SK-N-SH (cell line): Measurements from ENCODE around the gene PCDHB13. TPM values are rescaled to one million over a fixed set of nuclear protein-coding genes. Genes with fewer than 3 reads are reported as not detected.
"Not testable (repeated sequence)": the region's sequence is repeated elsewhere in the genome, so short reads cannot be mapped to it uniquely, and the experiment has no call there.

Source experiments
- CTCF ChIA-PET: fragments of 300-600, 350-600 bp; formaldehyde crosslinking; extraction: SDS; loops from one replicate; lab custom pipeline; 2021; lab: Yijun Ruan, JAX
- POLR2A ChIA-PET: fragments of 350-600 bp; sonication (Branson Sonifier 250); formaldehyde crosslinking; extraction: SDS; loops from one replicate; lab custom pipeline; 2020; ENCODE audit warnings: antibody characterized with exemption, inconsistent platforms; lab: Yijun Ruan, JAX
- DNase-seq: peaks from one replicate; pipeline ENCODE4 v3.0.0; 2012
- H2AFZ ChIP-seq: fragments of 200-600 bp; sonication (generic); 2 replicates; pipeline ENCODE4 v1.8.1; 2016; ENCODE audit warnings: antibody characterized with exemption, mild to moderate bottlenecking, low read depth
- H3F3A ChIP-seq: fragments of 200-600 bp; sonication (generic); replicated peaks from 2 replicates; pipeline ENCODE3; 2016; ENCODE audit warnings: antibody characterized with exemption, mild to moderate bottlenecking; ENCODE audit not compliant: insufficient read depth
- H3K27ac ChIP-seq, 2 experiments: fragments of 200-500 bp in 1 of 2; fragments of 200-600 bp in 1 of 2; sonication (Bioruptor generic) in 1 of 2; sonication (generic), shearing (Covaris generic) in 1 of 2; 2 replicates each; pipeline versions ENCODE4 v1.5.1 to v1.6.1; 2014 to 2016; ENCODE audit warnings: low read depth in 2 of 2, inconsistent platforms in 1 of 2, low read length in 1 of 2, mild to moderate bottlenecking in 1 of 2, mixed read lengths in 1 of 2
- H3K27me3 ChIP-seq: fragments of 200-600 bp; sonication (generic), shearing (Covaris generic); 2 replicates; pipeline ENCODE4 v1.6.1; 2016; ENCODE audit warnings: mixed run types; ENCODE audit not compliant: insufficient read depth
- H3K36me3 ChIP-seq, 2 experiments: fragments of 200-500 bp in 1 of 2; fragments of 200-600 bp in 1 of 2; sonication (Bioruptor generic) in 1 of 2; sonication (generic) in 1 of 2; replicated peaks in 1 of 2; 2 replicates each; pipeline versions ENCODE3 to v1.5.1; 2014 to 2016; ENCODE audit warnings: low read length in 1 of 2, mild to moderate bottlenecking in 1 of 2; ENCODE audit not compliant: insufficient read depth in 2 of 2, control insufficient read depth in 1 of 2
- H3K4me1 ChIP-seq, 2 experiments: fragments of 200-500 bp in 1 of 2; fragments of 200-600 bp in 1 of 2; sonication (Bioruptor generic) in 1 of 2; sonication (generic), shearing (Covaris generic) in 1 of 2; 2 replicates each; pipeline versions ENCODE4 v1.5.1 to v1.6.1; 2014 to 2016; ENCODE audit warnings: low read depth in 1 of 2, low read length in 1 of 2, mixed run types in 1 of 2; ENCODE audit not compliant: insufficient read depth in 2 of 2, control insufficient read depth in 1 of 2
- H3K4me2 ChIP-seq: fragments of 200-600 bp; sonication (generic), shearing (Covaris generic); 2 replicates; pipeline ENCODE4 v1.6.1; 2017; ENCODE audit warnings: mixed run types
- H3K4me3 ChIP-seq, 2 experiments: fragments of 200-500 bp in 1 of 2; fragments of 200-600 bp in 1 of 2; sonication (Bioruptor generic) in 1 of 2; sonication (generic), shearing (Covaris generic) in 1 of 2; 2 replicates each; pipeline versions ENCODE4 v1.5.1 to v1.8.1; 2014 to 2016; ENCODE audit warnings: low read depth in 2 of 2, inconsistent platforms in 1 of 2, low read length in 1 of 2, mild to moderate bottlenecking in 1 of 2, mixed read lengths in 1 of 2, moderate library complexity in 1 of 2
- H3K79me2 ChIP-seq: fragments of 200-600 bp; sonication (generic); 2 replicates; pipeline ENCODE4 v1.8.1; 2017; ENCODE audit warnings: mild to moderate bottlenecking; ENCODE audit not compliant: insufficient read depth
- H3K9ac ChIP-seq: fragments of 200-600 bp; sonication (generic); 2 replicates; pipeline ENCODE4 v1.6.1; 2017; ENCODE audit warnings: mixed run types
- H3K9me2 ChIP-seq: fragments of 200-600 bp; sonication (generic); 2 replicates; pipeline ENCODE4 v1.6.1; 2017; ENCODE audit warnings: mixed run types
- H3K9me3 ChIP-seq: fragments of 200-600 bp; sonication (generic); 2 replicates; pipeline ENCODE4 v1.6.1; 2017; ENCODE audit warnings: mixed run types, mild to moderate bottlenecking, moderate library complexity
- H4K20me1 ChIP-seq: fragments of 200-600 bp; sonication (generic); 2 replicates; pipeline ENCODE4 v1.6.1; 2017; ENCODE audit warnings: mild to moderate bottlenecking, mixed run types; ENCODE audit not compliant: insufficient read depth
- EP300 ChIP-seq, 2 experiments: IDR thresholded peaks; 2 replicates each; pipeline versions ENCODE4 v1.4.0 to v1.6.1; 2012; ENCODE audit warnings: borderline replicate concordance in 1 of 2, low read depth in 1 of 2, low read length in 1 of 2
- GABPA ChIP-seq: IDR thresholded peaks from 2 replicates; pipeline ENCODE4 v1.4.0; 2012; ENCODE audit warnings: low read depth, mild to moderate bottlenecking
- GATA2 ChIP-seq: sonication (generic); formaldehyde crosslinking; IDR thresholded peaks from 2 replicates; pipeline ENCODE4 v1.5.0; 2020; ENCODE audit warnings: mild to moderate bottlenecking, missing genetic modification reagents
- POLR2AphosphoS5 ChIP-seq: IDR thresholded peaks from 2 replicates; pipeline ENCODE4 v1.6.1; 2012; ENCODE audit warnings: low read depth, low read length
- RAD21 ChIP-seq: IDR thresholded peaks from 2 replicates; pipeline ENCODE4 v1.6.1; 2012; ENCODE audit warnings: mild to moderate bottlenecking, low read length
- RCOR1 ChIP-seq: fragments of 150-350 bp; IDR thresholded peaks from 2 replicates; pipeline ENCODE4 v1.6.1; 2017; ENCODE audit warnings: antibody characterized with exemption, low read length
- RXRA ChIP-seq: IDR thresholded peaks from 2 replicates; pipeline ENCODE4 v1.4.0; 2012; ENCODE audit warnings: low read depth, mild to moderate bottlenecking, borderline replicate concordance
- SMC3 ChIP-seq: IDR thresholded peaks from 2 replicates; pipeline ENCODE4 v1.6.1; 2012; ENCODE audit warnings: low read depth, low read length, improper control_type of control experiment
- TCF12 ChIP-seq: IDR thresholded peaks from 2 replicates; pipeline ENCODE4 v1.4.0; 2012
- YY1 ChIP-seq: IDR thresholded peaks from 2 replicates; pipeline ENCODE4 v1.4.0; 2012; ENCODE audit warnings: low read depth, mild to moderate bottlenecking
- WGBS: methylation state at CpG from one replicate; pipeline ENCODE4 v1.1.6; 2017; ENCODE audit warnings: low lambda C conversion rate; 5-methylcytosine and 5-hydroxymethylcytosine counted together
- polyA plus RNA-seq, 3 experiments: library from polyadenylated mRNA; depleted of rRNA; stranded (reverse); fragments of >200 nt; gene quantifications; 2 replicates each; pipeline ENCODE4 v1.2.3, GENCODE V29; 2012
- TF ChIP-seq, protein P1 (sequence below): fragments of 200-600 bp; sonication (generic); IDR thresholded peaks from 2 replicates; pipeline ENCODE4 v1.6.1; 2017; ENCODE audit warnings: antibody characterized with exemption, mild to moderate bottlenecking, moderate library complexity
- TF ChIP-seq, protein P2 (sequence below): IDR thresholded peaks from 2 replicates; pipeline ENCODE4; 2012
- TF ChIP-seq, protein P3 (sequence below): IDR thresholded peaks from 2 replicates; pipeline ENCODE4 v1.4.0; 2012; ENCODE audit warnings: low read depth, borderline replicate concordance
- TF ChIP-seq, protein P4 (sequence below): IDR thresholded peaks from 2 replicates; pipeline ENCODE4 v1.6.1; 2012; ENCODE audit warnings: mild to moderate bottlenecking, low read depth, low read length, moderate library complexity

Gene PCDHB13
- polyA plus RNA-seq, 1 of the 3 experiments (the other 2 are of a cell fraction) = 0.85 TPM

DNA sequence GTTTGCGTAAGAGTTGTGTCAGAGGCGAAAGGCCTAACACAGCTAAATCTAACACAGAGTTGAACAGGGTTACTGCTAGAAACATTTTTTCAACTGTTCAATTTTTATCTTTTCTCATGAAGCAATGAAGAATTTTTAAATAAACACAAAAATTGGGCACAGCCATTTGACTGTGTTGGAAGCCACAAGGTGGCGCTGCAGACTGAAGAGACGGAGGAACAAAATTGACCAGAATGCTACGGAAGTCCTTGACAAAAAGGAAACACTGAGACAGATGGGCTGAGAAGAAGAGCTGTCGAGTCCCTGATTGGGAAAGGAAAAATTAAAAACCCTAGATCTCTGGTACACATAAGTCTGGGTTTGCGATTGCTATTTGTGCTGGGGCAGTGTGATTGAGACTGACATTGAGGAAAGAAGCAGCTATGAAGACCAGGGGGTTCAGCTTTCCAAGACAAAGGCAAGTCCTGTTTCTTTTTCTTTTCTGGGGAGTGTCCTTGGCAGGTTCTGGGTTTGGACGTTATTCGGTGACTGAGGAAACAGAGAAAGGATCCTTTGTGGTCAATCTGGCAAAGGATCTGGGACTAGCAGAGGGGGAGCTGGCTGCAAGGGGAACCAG lies 26.7 kb upstream of the PCDHB13 start, which contains the start of gene PCDHB9 (continued):
- TF ChIP-seq, protein P1, sequence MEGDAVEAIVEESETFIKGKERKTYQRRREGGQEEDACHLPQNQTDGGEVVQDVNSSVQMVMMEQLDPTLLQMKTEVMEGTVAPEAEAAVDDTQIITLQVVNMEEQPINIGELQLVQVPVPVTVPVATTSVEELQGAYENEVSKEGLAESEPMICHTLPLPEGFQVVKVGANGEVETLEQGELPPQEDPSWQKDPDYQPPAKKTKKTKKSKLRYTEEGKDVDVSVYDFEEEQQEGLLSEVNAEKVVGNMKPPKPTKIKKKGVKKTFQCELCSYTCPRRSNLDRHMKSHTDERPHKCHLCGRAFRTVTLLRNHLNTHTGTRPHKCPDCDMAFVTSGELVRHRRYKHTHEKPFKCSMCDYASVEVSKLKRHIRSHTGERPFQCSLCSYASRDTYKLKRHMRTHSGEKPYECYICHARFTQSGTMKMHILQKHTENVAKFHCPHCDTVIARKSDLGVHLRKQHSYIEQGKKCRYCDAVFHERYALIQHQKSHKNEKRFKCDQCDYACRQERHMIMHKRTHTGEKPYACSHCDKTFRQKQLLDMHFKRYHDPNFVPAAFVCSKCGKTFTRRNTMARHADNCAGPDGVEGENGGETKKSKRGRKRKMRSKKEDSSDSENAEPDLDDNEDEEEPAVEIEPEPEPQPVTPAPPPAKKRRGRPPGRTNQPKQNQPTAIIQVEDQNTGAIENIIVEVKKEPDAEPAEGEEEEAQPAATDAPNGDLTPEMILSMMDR = peak; percentile 71
- TF ChIP-seq GATA2 (CRISPR knock-in tag) = no peak
- no peak for TF ChIP-seq RCOR1
- TF ChIP-seq GABPA = no peak
- TF ChIP-seq, protein P2, sequence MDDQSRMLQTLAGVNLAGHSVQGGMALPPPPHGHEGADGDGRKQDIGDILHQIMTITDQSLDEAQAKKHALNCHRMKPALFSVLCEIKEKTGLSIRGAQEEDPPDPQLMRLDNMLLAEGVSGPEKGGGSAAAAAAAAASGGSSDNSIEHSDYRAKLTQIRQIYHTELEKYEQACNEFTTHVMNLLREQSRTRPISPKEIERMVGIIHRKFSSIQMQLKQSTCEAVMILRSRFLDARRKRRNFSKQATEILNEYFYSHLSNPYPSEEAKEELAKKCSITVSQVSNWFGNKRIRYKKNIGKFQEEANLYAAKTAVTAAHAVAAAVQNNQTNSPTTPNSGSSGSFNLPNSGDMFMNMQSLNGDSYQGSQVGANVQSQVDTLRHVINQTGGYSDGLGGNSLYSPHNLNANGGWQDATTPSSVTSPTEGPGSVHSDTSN = no peak
- TF ChIP-seq, protein P3, sequence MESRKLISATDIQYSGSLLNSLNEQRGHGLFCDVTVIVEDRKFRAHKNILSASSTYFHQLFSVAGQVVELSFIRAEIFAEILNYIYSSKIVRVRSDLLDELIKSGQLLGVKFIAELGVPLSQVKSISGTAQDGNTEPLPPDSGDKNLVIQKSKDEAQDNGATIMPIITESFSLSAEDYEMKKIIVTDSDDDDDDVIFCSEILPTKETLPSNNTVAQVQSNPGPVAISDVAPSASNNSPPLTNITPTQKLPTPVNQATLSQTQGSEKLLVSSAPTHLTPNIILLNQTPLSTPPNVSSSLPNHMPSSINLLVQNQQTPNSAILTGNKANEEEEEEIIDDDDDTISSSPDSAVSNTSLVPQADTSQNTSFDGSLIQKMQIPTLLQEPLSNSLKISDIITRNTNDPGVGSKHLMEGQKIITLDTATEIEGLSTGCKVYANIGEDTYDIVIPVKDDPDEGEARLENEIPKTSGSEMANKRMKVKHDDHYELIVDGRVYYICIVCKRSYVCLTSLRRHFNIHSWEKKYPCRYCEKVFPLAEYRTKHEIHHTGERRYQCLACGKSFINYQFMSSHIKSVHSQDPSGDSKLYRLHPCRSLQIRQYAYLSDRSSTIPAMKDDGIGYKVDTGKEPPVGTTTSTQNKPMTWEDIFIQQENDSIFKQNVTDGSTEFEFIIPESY = no peak
- no peak for TF ChIP-seq POLR2AphosphoS5
- TF ChIP-seq, protein P4, sequence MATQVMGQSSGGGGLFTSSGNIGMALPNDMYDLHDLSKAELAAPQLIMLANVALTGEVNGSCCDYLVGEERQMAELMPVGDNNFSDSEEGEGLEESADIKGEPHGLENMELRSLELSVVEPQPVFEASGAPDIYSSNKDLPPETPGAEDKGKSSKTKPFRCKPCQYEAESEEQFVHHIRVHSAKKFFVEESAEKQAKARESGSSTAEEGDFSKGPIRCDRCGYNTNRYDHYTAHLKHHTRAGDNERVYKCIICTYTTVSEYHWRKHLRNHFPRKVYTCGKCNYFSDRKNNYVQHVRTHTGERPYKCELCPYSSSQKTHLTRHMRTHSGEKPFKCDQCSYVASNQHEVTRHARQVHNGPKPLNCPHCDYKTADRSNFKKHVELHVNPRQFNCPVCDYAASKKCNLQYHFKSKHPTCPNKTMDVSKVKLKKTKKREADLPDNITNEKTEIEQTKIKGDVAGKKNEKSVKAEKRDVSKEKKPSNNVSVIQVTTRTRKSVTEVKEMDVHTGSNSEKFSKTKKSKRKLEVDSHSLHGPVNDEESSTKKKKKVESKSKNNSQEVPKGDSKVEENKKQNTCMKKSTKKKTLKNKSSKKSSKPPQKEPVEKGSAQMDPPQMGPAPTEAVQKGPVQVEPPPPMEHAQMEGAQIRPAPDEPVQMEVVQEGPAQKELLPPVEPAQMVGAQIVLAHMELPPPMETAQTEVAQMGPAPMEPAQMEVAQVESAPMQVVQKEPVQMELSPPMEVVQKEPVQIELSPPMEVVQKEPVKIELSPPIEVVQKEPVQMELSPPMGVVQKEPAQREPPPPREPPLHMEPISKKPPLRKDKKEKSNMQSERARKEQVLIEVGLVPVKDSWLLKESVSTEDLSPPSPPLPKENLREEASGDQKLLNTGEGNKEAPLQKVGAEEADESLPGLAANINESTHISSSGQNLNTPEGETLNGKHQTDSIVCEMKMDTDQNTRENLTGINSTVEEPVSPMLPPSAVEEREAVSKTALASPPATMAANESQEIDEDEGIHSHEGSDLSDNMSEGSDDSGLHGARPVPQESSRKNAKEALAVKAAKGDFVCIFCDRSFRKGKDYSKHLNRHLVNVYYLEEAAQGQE = no peak
- TF ChIP-seq RXRA = no peak
- TF ChIP-seq YY1 = no peak
- TF ChIP-seq RAD21 = peak; percentile 59
- no peak for TF ChIP-seq TCF12
- no peak for TF ChIP-seq EP300 (IDR thresholded peaks at IDR 0.05; ENCODE audit: borderline replicate concordance in 1 of 2, low read depth in 1 of 2, low read length in 1 of 2)
- peak; percentile 29 for TF ChIP-seq SMC3

DNA sequence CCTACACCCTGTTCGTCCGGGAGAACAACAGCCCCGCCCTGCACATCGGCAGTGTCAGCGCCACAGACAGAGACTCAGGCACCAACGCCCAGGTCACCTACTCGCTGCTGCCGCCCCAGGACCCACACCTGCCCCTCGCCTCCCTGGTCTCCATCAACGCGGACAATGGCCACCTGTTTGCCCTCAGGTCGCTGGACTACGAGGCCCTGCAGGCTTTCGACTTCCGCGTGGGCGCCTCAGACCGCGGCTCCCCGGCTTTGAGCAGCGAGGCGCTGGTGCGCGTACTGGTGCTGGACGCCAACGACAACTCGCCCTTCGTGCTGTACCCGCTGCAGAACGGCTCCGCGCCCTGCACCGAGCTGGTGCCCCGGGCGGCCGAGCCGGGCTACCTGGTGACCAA lies 25.0 kb upstream of the PCDHB13 start:
- H3K27ac ChIP-seq, DNase-seq, H3K79me2 ChIP-seq, POLR2A ChIA-PET, H3K4me1 ChIP-seq, H3K9me2 ChIP-seq, H3K36me3 ChIP-seq, H3K9ac ChIP-seq, H3F3A ChIP-seq, H3K4me2 ChIP-seq, H3K9me3 ChIP-seq, CTCF ChIA-PET, H3K27me3 ChIP-seq, H3K4me3 ChIP-seq, H4K20me1 ChIP-seq, H2AFZ ChIP-seq: not testable (repeated sequence)
- WGBS = 59% methylated on average over 5 of the region's 37 CpGs

DNA sequence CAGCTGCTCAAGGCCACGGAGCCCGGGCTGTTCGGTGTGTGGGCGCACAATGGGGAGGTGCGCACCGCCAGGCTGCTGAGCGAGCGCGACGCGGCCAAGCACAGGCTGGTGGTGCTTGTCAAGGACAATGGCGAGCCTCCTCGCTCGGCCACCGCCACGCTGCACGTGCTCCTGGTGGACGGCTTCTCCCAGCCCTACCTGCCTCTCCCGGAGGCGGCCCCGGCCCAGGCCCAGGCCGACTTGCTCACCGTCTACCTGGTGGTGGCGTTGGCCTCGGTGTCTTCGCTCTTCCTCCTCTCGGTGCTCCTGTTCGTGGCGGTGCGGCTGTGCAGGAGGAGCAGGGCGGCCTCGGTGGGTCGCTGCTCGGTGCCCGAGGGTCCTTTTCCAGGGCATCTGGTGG lies 24.6 kb upstream of the PCDHB13 start:
- CTCF ChIA-PET, H4K20me1 ChIP-seq, H3K36me3 ChIP-seq, H3K4me1 ChIP-seq, H3K9ac ChIP-seq, H3K9me3 ChIP-seq, H3K4me3 ChIP-seq, H3K4me2 ChIP-seq, DNase-seq, H3K27ac ChIP-seq, H3K9me2 ChIP-seq, H3K79me2 ChIP-seq, H3F3A ChIP-seq, H2AFZ ChIP-seq, POLR2A ChIA-PET, H3K27me3 ChIP-seq: not testable (repeated sequence)
- 77% methylated on average over 14 of the region's 35 CpGs for WGBS
